IPS DF 19.7 (cell line): ENCODE results near the gene HADHB.
"Not testable (repeated sequence)": the region's sequence is repeated elsewhere in the genome, so short reads cannot be mapped to it uniquely, and the experiment has no call there.

Experiments
- DNase-seq: peaks from one replicate; pipeline ENCODE4 v3.0.0-alpha.2; 2013; ENCODE audit warnings: low read depth, low spot score

HADHB gene

GRCh38 chr2:26329083-26329482 is 84.3 kb downstream of the HADHB start:
- DNase-seq, result not testable (repeated sequence)

- DNase-seq, result no peak
These were observed 85.4 kb downstream of the HADHB start for GRCh38 chr2:26330114-26330549.

- DNase-seq, result no peak
These were observed 85.9 kb downstream of the HADHB start for GRCh38 chr2:26330604-26331003.

- DNase-seq, result not testable (repeated sequence)
These were observed 86.6 kb downstream of the HADHB start for GRCh38 chr2:26331321-26331720.

GRCh38 chr2:26333293-26333692 is 88.6 kb downstream of the HADHB start:
- DNase-seq, result no peak

GRCh38 chr2:26335231-26335630 is 90.5 kb downstream of the HADHB start:
- DNase-seq, result no peak

- no peak for DNase-seq
These were observed 92.0 kb downstream of the HADHB start for GRCh38 chr2:26336719-26337118.

GRCh38 chr2:26337298-26337697 is 92.6 kb downstream of the HADHB start:
- DNase-seq, result no peak
